Ishikawa (cell line): ENCODE data around the gene GRAMD1A.

Experiments used
- CEBPB ChIP-seq: IDR thresholded peaks from 2 replicates; pipeline ENCODE4 v1.6.1; 2012
- CREB1 ChIP-seq: IDR thresholded peaks from 2 replicates; pipeline ENCODE4 v1.6.1; 2012; ENCODE audit warnings: low read depth
- EGR1 ChIP-seq: IDR thresholded peaks from 2 replicates; pipeline ENCODE4 v1.6.1; 2012
- EP300 ChIP-seq: IDR thresholded peaks from 2 replicates; pipeline ENCODE4 v1.6.1; 2012; ENCODE audit warnings: borderline replicate concordance
- FOXM1 ChIP-seq: IDR thresholded peaks from 2 replicates; pipeline ENCODE4 v1.6.1; 2012; ENCODE audit warnings: low read depth, borderline replicate concordance
- NFIC ChIP-seq: IDR thresholded peaks from 2 replicates; pipeline ENCODE4 v1.6.1; 2012
- RAD21 ChIP-seq: IDR thresholded peaks from 2 replicates; pipeline ENCODE4 v1.6.1; 2012; ENCODE audit warnings: low read depth
- TAF1 ChIP-seq: IDR thresholded peaks from 2 replicates; pipeline ENCODE4 v1.6.1; 2012; ENCODE audit warnings: low read depth, mild to moderate bottlenecking
- TCF12 ChIP-seq: IDR thresholded peaks from 2 replicates; pipeline ENCODE4 v1.6.1; 2012; ENCODE audit warnings: low read depth
- TEAD4 ChIP-seq: IDR thresholded peaks from 2 replicates; pipeline ENCODE4 v1.6.1; 2012
- YY1 ChIP-seq: IDR thresholded peaks from 2 replicates; pipeline ENCODE4 v1.6.1; 2012; ENCODE audit warnings: low read depth
- ZBTB7A ChIP-seq: IDR thresholded peaks from 2 replicates; pipeline ENCODE4 v1.6.1; 2012; ENCODE audit warnings: low read depth
- TF ChIP-seq, protein P1 (sequence below): IDR thresholded peaks from 2 replicates; pipeline ENCODE4 v1.6.1; 2012
- TF ChIP-seq, protein P2 (sequence below): IDR thresholded peaks from 2 replicates; pipeline ENCODE4 v1.6.1; 2012; ENCODE audit warnings: low read depth, mild to moderate bottlenecking
- TF ChIP-seq, protein P3 (sequence below): IDR thresholded peaks from 2 replicates; pipeline ENCODE4 v1.6.1; 2012

Gene GRAMD1A

DNA sequence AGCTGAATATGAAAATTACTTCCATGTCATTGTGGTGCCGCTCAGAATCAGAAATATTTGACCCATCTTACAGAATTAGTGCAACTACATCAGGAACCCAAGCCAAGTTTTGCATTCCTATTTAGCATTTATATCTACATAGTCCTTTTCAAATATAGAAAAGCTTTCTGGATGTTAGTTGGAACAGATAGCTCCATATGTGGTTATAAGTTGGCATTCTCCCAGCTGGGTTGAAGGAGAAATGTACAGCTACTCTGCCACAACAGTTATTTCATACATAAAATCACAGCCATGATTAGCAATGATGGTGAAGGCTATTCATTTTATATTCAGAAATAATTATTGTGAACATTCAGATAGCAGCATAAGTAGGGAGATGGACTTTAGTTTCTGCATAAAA lies 69.6 kb downstream of the GRAMD1A start:
- TF ChIP-seq, protein P1, sequence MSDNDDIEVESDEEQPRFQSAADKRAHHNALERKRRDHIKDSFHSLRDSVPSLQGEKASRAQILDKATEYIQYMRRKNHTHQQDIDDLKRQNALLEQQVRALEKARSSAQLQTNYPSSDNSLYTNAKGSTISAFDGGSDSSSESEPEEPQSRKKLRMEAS = no peak
- no peak for TF ChIP-seq RAD21
- no peak for TF ChIP-seq CREB1
- TF ChIP-seq YY1 = no peak
- no peak for TF ChIP-seq ZBTB7A
- TF ChIP-seq TEAD4 = no peak
- TF ChIP-seq, protein P2, sequence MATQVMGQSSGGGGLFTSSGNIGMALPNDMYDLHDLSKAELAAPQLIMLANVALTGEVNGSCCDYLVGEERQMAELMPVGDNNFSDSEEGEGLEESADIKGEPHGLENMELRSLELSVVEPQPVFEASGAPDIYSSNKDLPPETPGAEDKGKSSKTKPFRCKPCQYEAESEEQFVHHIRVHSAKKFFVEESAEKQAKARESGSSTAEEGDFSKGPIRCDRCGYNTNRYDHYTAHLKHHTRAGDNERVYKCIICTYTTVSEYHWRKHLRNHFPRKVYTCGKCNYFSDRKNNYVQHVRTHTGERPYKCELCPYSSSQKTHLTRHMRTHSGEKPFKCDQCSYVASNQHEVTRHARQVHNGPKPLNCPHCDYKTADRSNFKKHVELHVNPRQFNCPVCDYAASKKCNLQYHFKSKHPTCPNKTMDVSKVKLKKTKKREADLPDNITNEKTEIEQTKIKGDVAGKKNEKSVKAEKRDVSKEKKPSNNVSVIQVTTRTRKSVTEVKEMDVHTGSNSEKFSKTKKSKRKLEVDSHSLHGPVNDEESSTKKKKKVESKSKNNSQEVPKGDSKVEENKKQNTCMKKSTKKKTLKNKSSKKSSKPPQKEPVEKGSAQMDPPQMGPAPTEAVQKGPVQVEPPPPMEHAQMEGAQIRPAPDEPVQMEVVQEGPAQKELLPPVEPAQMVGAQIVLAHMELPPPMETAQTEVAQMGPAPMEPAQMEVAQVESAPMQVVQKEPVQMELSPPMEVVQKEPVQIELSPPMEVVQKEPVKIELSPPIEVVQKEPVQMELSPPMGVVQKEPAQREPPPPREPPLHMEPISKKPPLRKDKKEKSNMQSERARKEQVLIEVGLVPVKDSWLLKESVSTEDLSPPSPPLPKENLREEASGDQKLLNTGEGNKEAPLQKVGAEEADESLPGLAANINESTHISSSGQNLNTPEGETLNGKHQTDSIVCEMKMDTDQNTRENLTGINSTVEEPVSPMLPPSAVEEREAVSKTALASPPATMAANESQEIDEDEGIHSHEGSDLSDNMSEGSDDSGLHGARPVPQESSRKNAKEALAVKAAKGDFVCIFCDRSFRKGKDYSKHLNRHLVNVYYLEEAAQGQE = no peak

DNA sequence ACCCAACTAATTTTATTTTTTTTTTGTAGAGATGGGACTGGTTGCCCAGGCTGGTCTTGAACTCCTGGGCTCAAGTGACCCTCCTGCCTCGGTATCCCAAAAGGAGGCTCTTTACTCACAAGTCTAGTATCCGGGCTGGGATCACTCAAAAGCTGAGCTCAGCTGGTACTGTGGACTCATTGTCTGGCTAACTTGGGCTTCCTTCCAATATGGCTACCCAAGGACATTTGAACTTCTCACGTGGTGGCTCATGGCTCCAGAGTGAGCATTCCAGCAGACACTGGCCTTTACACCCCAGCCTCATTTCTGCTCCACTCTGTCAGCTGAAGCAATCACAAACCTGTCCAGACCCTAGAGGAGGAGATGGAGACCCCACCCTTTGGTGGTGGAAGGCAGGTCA lies 70.3 kb downstream of the GRAMD1A start:
- TF ChIP-seq YY1 (0 out of 2 replicates have a peak, but pooled peaks have one; percentile 49), EGR1 (no peak)

DNA sequence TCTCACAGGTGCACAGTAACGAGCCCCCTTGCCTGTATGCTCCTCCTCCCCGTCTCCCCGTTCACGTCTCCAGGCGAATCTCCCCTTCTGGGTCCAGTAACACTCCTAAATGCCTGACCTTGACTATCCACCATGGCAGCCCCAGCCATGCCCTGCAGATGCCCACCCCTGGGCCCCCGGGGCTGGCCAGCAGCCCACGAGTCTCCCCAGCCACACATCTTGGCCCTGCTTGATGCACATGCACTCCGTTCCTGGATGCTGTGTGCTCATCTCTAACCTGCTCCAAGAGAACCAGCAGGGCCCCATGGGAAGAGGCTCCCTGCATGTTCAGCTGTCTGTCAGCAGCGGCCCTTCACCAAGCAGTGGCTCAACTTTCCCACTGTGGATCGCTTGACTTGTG lies 73.4 kb downstream of the GRAMD1A start:
- TF ChIP-seq, protein P2 = no peak
- no peak for TF ChIP-seq TCF12
- no peak for TF ChIP-seq EP300
- no peak for TF ChIP-seq EGR1
- TF ChIP-seq RAD21 = no peak
- TF ChIP-seq, protein P1 = no peak
- TF ChIP-seq FOXM1 = no peak
- no peak for TF ChIP-seq NFIC
- no peak for TF ChIP-seq TAF1
- TF ChIP-seq ZBTB7A = no peak
- TF ChIP-seq YY1 = no peak

DNA sequence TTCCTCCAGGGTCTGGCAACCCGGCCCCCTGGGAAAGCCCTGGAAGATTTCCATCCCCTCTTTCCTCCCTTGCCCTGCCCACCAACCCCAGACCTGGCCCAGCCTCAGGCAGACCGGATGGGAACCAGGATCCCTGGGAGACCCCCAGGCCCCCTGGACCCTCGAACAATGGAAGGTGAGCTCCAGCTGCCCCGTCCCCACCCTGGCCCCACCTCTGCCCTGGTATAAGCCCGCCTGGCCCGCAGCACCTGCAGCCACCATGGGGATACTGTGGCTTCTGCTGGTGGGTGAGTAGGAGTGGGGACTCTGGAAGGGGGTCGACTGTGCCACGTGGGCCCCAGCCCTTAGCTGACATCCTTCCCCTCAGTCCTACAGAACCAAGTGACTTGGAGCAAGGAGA lies 73.8 kb downstream of the GRAMD1A start:
- no peak for TF ChIP-seq NFIC
- no peak for TF ChIP-seq FOXM1
- TF ChIP-seq EP300 = no peak
- TF ChIP-seq YY1 = no peak
- TF ChIP-seq, protein P2 = no peak
- no peak for TF ChIP-seq CREB1
- no peak for TF ChIP-seq CEBPB
- TF ChIP-seq RAD21 = no peak
- TF ChIP-seq, protein P1 = no peak
- TF ChIP-seq, protein P3, sequence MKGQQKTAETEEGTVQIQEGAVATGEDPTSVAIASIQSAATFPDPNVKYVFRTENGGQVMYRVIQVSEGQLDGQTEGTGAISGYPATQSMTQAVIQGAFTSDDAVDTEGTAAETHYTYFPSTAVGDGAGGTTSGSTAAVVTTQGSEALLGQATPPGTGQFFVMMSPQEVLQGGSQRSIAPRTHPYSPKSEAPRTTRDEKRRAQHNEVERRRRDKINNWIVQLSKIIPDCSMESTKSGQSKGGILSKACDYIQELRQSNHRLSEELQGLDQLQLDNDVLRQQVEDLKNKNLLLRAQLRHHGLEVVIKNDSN = no peak
- no peak for TF ChIP-seq TAF1
- TF ChIP-seq TCF12 = no peak
- no peak for TF ChIP-seq ZBTB7A

DNA sequence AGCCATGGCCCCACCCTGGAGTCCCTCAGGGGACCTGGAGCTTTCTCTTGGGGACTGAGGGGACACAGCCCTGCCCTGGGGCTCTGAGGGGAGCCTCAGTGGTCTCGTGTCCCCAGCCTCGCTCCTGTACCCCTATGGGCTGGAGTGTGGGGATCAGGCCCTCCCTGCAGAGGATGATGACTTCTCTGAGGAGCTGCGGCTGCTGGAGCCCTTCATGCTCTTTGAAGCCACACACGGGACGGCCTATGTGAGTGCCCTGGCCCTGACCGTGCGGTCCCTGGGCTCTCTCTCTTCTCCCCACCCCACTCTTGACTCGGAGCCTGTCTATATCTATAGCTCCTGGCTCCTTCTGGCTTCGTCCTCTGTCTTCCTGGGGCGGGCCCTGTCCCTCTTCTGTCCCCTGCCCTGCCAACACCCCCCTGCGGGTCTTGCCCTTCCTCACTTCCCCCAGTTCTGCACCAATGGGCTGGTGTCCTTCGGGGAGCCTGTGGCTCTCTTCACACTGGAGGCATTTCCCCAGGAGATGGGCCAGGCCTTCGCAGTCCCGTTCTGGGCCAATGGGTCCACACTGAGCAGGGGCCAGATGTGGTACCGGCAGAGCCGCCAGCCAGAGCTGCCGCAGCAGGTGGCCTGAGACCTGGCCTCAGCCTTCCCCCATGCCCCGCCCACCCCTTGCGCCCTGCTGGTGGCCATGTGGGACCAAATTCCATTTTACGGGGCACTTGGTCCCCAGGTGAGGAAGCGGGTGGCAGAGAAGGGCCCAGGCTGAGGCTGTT lies 74.5 kb downstream of the GRAMD1A start:
- TF ChIP-seq RAD21 (no peak), ZBTB7A (no peak), EP300 (no peak), CREB1 (no peak), YY1 (no peak), EGR1 (no peak), TAF1 (no peak), NFIC (no peak)
- TF ChIP-seq, protein P3 = no peak
- TF ChIP-seq, protein P1 = no peak
